PC-3 (cell line): ENCODE data around the gene MED6. TPM values are rescaled to one million over a fixed set of nuclear protein-coding genes. Genes with fewer than 3 reads are reported as not detected.

Experiments
- ATAC-seq: fragments of 200-7000 bp; cut with Tn5 transposase; 2 replicates; pipeline ENCODE4 v1.9.1; 2020; ENCODE audit warnings: mild to moderate bottlenecking, moderate library complexity
- BruUV-seq: library from RNA; stranded (reverse); fragments of 400-500 nt; replicated peaks from 2 replicates; lab custom pipeline; 2021; lab: Mats Ljungman, UMichigan
- CTCF ChIA-PET: fragments of 300-600 bp; sonication (Branson Sonifier 250); formaldehyde crosslinking; loops from one replicate; lab custom pipeline; 2022; ENCODE audit warnings: antibody characterized with exemption; lab: Charles Lee
- POLR2A ChIA-PET: fragments of 300-600 bp; sonication (Branson Sonifier 250); formaldehyde crosslinking; loops from one replicate; lab custom pipeline; 2022; ENCODE audit warnings: antibody characterized with exemption; ENCODE audit not compliant: unreplicated experiment; lab: Charles Lee
- DNase-seq: peaks from one replicate; pipeline ENCODE4 v3.0.0-alpha.2; 2015
- H2AFZ ChIP-seq: fragments of 300-600 bp; sonication (generic); 2 replicates; pipeline ENCODE4 v1.6.0; 2016; ENCODE audit warnings: antibody characterized with exemption, low read length
- H3F3A ChIP-seq: fragments of 300-600 bp; sonication (generic); one replicate; pipeline ENCODE4 v1.6.0; 2017; ENCODE audit warnings: antibody characterized with exemption, low read length, control low read depth, mild to moderate bottlenecking; ENCODE audit not compliant: unreplicated experiment
- H3K27ac ChIP-seq: fragments of 300-600 bp; sonication (generic); 2 replicates; pipeline ENCODE4 v1.5.1; 2016; ENCODE audit warnings: mild to moderate bottlenecking, low read length
- H3K27me3 ChIP-seq: fragments of 300-600 bp; sonication (generic); 2 replicates; pipeline ENCODE4 v1.6.1; 2016; ENCODE audit warnings: low read length, mixed read lengths
- H3K36me3 ChIP-seq: fragments of 300-600 bp; sonication (generic); 2 replicates; pipeline ENCODE4 v1.6.1; 2016; ENCODE audit warnings: low read depth, mixed run types, low read length, mixed read lengths
- H3K4me1 ChIP-seq: fragments of 300-600 bp; sonication (generic); 2 replicates; pipeline ENCODE4 v1.5.1; 2016; ENCODE audit warnings: low read length; ENCODE audit not compliant: insufficient read depth
- H3K4me2 ChIP-seq: fragments of 300-600 bp; sonication (generic); 2 replicates; pipeline ENCODE4 v1.6.0; 2016; ENCODE audit warnings: low read length
- H3K4me3 ChIP-seq: fragments of 300-600 bp; sonication (generic); 2 replicates; pipeline ENCODE4 v1.5.1; 2016; ENCODE audit warnings: mild to moderate bottlenecking, low read length, mixed read lengths
- H3K79me2 ChIP-seq: fragments of 300-600 bp; sonication (generic); 2 replicates; pipeline ENCODE4 v1.6.1; 2017; ENCODE audit warnings: low read length, mixed read lengths
- H3K9ac ChIP-seq: fragments of 300-600 bp; sonication (generic); 2 replicates; pipeline ENCODE4 v1.6.0; 2016; ENCODE audit warnings: mild to moderate bottlenecking, low read length
- H3K9me2 ChIP-seq: fragments of 300-600 bp; sonication (generic); replicated peaks from 2 replicates; pipeline ENCODE4 v1.6.1; 2016; ENCODE audit warnings: mixed run types, low read length, mixed read lengths
- H3K9me3 ChIP-seq: fragments of 300-600 bp; sonication (generic); 2 replicates; pipeline ENCODE4 v1.6.1; 2016; ENCODE audit warnings: low read length, mixed read lengths
- H4K20me1 ChIP-seq: fragments of 300-600 bp; sonication (generic); 2 replicates; pipeline ENCODE4 v1.6.1; 2016; ENCODE audit warnings: low read length, mixed read lengths
- EZH2 ChIP-seq: fragments of 300-600 bp; sonication (generic); IDR thresholded peaks from one replicate; pipeline ENCODE4 v1.6.1; 2017; ENCODE audit warnings: antibody characterized with exemption, mild to moderate bottlenecking, low read length; ENCODE audit not compliant: unreplicated experiment
- EZH2phosphoT487 ChIP-seq: fragments of 300-600 bp; sonication (generic); IDR thresholded peaks from 2 replicates; pipeline ENCODE4 v1.6.1; 2018; ENCODE audit warnings: mild to moderate bottlenecking, antibody characterized with exemption, low read length, borderline replicate concordance
- intact Hi-C: fragments of 100-400 bp; cut with micrococcal nuclease; formaldehyde crosslinking; loops from 2 replicates; pipeline ENCODE4 v1.9.0; 2023
- total RNA-seq: library from RNA; depleted of rRNA; stranded (reverse); fragments of >200 nt; gene quantifications from 2 replicates; pipeline ENCODE4 v1.2.3, GENCODE V29; 2014
- TF ChIP-seq, protein P1 (sequence below): fragments of 300-600 bp; sonication (generic); conservative IDR thresholded peaks from 2 replicates; pipeline ENCODE4 v1.5.1; 2017; ENCODE audit warnings: antibody characterized with exemption, low read depth, mild to moderate bottlenecking, low read length

Gene MED6
- total RNA-seq, 1 experiment from 2014 or later, result 37.8 TPM

DNA sequence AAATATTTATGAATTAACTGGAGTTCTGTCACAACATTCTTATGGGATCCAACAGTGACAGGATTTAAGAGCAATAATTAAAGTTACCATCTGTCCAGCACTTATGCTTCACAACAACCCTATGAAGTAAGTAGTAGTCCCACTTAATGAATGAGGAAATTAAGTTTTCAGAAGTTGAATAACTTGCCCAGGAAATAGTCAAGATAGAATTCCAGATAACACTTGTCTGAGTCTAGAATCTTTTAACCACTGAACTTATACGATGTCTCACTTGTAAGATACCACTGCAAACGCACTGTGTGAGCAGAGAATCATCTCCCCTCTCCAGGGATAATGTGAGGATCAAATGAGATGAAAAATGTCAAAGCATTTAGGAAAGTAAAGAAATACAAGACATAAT, 38.0 kb upstream of the MED6 start:
- Histone ChIP-seq H4K20me1 (no peaks in the 10 kb centered on the region), H3K4me3 (no peak overlapping the region), H3K27me3 (peaks cover 27% of the 10 kb centered on the region), H3K4me1 (peaks cover 17% of the 10 kb centered on the region; the same call in 1 of the 2 replicates), H3F3A (no peaks in the 10 kb centered on the region), H3K9ac (no peak overlapping the region), H3K9me2 (no peaks in the 10 kb centered on the region), H3K79me2 (no peaks in the 10 kb centered on the region), H3K27ac (no peak overlapping the region), H3K9me3 (peaks cover 6% of the 10 kb centered on the region), H3K36me3 (no peaks in the 10 kb centered on the region), H2AFZ (no peak overlapping the region), H3K4me2 (no peak overlapping the region)
- no peak for TF ChIP-seq EZH2phosphoT487
- no peak for TF ChIP-seq EZH2
- TF ChIP-seq, protein P1, sequence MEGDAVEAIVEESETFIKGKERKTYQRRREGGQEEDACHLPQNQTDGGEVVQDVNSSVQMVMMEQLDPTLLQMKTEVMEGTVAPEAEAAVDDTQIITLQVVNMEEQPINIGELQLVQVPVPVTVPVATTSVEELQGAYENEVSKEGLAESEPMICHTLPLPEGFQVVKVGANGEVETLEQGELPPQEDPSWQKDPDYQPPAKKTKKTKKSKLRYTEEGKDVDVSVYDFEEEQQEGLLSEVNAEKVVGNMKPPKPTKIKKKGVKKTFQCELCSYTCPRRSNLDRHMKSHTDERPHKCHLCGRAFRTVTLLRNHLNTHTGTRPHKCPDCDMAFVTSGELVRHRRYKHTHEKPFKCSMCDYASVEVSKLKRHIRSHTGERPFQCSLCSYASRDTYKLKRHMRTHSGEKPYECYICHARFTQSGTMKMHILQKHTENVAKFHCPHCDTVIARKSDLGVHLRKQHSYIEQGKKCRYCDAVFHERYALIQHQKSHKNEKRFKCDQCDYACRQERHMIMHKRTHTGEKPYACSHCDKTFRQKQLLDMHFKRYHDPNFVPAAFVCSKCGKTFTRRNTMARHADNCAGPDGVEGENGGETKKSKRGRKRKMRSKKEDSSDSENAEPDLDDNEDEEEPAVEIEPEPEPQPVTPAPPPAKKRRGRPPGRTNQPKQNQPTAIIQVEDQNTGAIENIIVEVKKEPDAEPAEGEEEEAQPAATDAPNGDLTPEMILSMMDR, result no peak
- CTCF ChIA-PET, result no interaction called here
- ATAC-seq (no peak), DNase-seq (no peak)
- no TSS peak for BruUV-seq
- intact Hi-C loops, result no loop called here
- POLR2A ChIA-PET, result interaction anchor here (0.7 kb wide), 1 partner anchor 15 kb away, joined by 4 read pairs; no protein-coding TSS in a partner anchor

DNA sequence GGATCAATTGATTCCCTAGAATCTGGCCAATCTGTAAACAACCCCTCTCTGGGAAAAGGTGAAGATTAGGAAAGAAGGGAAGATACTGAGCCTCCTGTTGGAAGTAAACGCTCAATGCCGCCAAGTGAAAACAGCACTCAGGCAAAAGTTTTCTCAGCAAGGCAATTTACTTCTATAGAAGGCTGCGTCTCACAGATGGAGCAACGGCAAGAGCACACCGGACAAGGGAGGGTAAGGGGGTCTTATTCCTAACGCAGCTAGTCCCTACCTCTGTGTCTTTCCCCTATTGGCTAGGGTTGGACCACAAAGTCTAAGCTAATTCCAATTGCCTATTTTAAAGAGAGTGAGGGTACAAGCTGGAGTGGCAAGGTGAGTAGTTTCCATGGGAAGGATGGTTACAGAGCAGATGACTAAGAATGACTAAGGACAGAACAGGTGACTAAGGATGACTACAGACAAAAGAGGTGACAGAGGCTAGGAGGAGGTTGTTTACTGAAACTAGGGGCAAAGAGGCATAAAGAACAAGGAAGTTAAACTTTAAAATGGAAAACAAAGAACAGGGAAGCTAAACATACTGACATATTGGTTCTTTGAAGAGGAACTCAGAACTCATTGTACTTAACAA, 35.6 kb upstream of the MED6 start:
- POLR2A ChIA-PET, result no interaction called here

More for the DNA sequence above, 35.6 kb upstream of the MED6 start:
- Histone ChIP-seq H3K4me3 (peak overlapping the region; percentile 12; the same call in 1 of the 2 replicates), H3K4me1 (peaks cover 9% of the 10 kb centered on the region; the same call in 1 of the 2 replicates), H3K9ac (peak overlapping the region; percentile 50; the same call in 1 of the 2 replicates), H3K9me3 (peaks cover 6% of the 10 kb centered on the region), H3K36me3 (no peaks in the 10 kb centered on the region), H3K27ac (peak overlapping the region; percentile 83), H3K27me3 (peaks cover 12% of the 10 kb centered on the region), H2AFZ (0 out of 2 replicates have a peak overlapping the region, but pooled peaks have one; percentile 7), H3F3A (no peaks in the 10 kb centered on the region), H3K9me2 (no peaks in the 10 kb centered on the region), H3K4me2 (peak overlapping the region; percentile 6; the same call in 1 of the 2 replicates), H4K20me1 (no peaks in the 10 kb centered on the region), H3K79me2 (no peaks in the 10 kb centered on the region)
- TF ChIP-seq EZH2phosphoT487 (no peak), EZH2 (no peak)
- TF ChIP-seq, protein P1, result no peak
- BruUV-seq, result no TSS peak
- CTCF ChIA-PET, result no interaction called here
- DNase-seq, result peak; percentile 82
- intact Hi-C loops, result no loop called here
- ATAC-seq, result peak; percentile 54
